Measurements from ENCODE around the gene KRT33B. TPM values are rescaled to one million over a fixed set of nuclear protein-coding genes. Genes with fewer than 3 reads are reported as not detected.

The KRT33B gene
- total and polyA plus RNA-seq, 2 of the 13 experiments (the other 11 are each of a cell fraction or from before 2014, with no cell fraction given), result not detected

DNA sequence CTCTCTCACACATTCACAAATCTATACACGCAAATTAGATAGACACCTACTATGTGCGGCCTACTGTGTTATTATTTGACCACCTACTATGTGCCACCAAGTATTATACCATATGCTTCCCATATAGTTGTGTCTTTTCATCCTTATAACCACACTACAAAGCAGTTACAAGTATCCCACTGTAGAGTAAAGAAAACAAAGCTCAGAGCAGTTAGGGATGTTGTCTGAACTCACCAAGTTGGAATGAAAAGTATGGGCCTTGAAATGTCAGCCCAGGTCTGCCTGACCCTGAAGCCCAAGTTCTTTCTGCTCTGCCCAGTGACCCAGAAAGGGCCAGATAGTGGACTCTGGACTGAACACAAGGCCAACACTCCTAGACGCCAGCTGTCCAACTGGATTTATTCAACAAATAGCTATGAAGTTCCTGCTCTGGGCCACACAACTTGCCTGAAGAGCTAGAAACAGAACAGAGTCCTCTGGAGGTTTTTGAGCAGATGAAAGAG lies 46.3 kb upstream of the KRT33B start (continued):
- TF ChIP-seq SATB2 (CRISPR knock-in tag; IDR thresholded peaks at IDR 0.05), result 0 out of 2 replicates have a peak, but pooled peaks have one; percentile 54
- TF ChIP-seq TCF12 (IDR thresholded peaks at IDR 0.05), result no peak
- TF ChIP-seq TCF12 (CRISPR knock-in tag; IDR thresholded peaks at IDR 0.05), result peak; percentile 67; the same call in 1 of the 2 replicates
- no peak for TF ChIP-seq PRPF4 (IDR thresholded peaks at IDR 0.05; ENCODE audit: low read depth, low read length, poor library complexity, severe bottlenecking)
- TF ChIP-seq JUND (CRISPR knock-in tag; IDR thresholded peaks at IDR 0.05), result peak; percentile 87
- TF ChIP-seq ZBTB3 (CRISPR knock-in tag; IDR thresholded peaks at IDR 0.05; ENCODE audit: borderline replicate concordance, low read depth), result no peak
- TF ChIP-seq CAMTA2 (CRISPR knock-in tag; IDR thresholded peaks at IDR 0.05; ENCODE audit: borderline replicate concordance), result no peak
- no peak for TF ChIP-seq ZBTB37 (CRISPR knock-in tag; IDR thresholded peaks at IDR 0.05)
- TF ChIP-seq ZNF354B (CRISPR knock-in tag; IDR thresholded peaks at IDR 0.05), result no peak
- no peak for TF ChIP-seq SIX4 (CRISPR knock-in tag; IDR thresholded peaks at IDR 0.05)
- TF ChIP-seq ZNF12 (CRISPR knock-in tag; IDR thresholded peaks at IDR 0.05), result no peak
- no peak for TF ChIP-seq ZNF772 (CRISPR knock-in tag; IDR thresholded peaks at IDR 0.05)
- no peak for TF ChIP-seq ZNF33B (CRISPR knock-in tag; IDR thresholded peaks at IDR 0.05)
- no peak for TF ChIP-seq ZBTB14 (CRISPR knock-in tag; IDR thresholded peaks at IDR 0.05)
- TF ChIP-seq SIN3B (IDR thresholded peaks at IDR 0.05; ENCODE audit: low read length), result no peak
- TF ChIP-seq PCBP2 (optimal IDR thresholded peaks at IDR 0.05; ENCODE audit: low read depth, low read length, poor library complexity, severe bottlenecking), result no peak
- TF ChIP-seq ZNF713 (CRISPR knock-in tag; IDR thresholded peaks at IDR 0.05), result no peak
- TF ChIP-seq ZNF503 (CRISPR knock-in tag; IDR thresholded peaks at IDR 0.05), result 0 out of 2 replicates have a peak, but pooled peaks have one; percentile 48
- no peak for TF ChIP-seq TAF15 (IDR thresholded peaks at IDR 0.05; ENCODE audit: low read depth, low read length, poor library complexity, severe bottlenecking)
- TF ChIP-seq KDM4B (CRISPR knock-in tag; IDR thresholded peaks at IDR 0.05), result 0 out of 2 replicates have a peak, but pooled peaks have one; percentile 41
- TF ChIP-seq ZNF792 (CRISPR knock-in tag; IDR thresholded peaks at IDR 0.05), result peak; percentile 60; the same call in 1 of the 2 replicates
- no peak for TF ChIP-seq ASH2L (IDR thresholded peaks at IDR 0.05; ENCODE audit: insufficient read length, low read depth, low read length)
- TF ChIP-seq EED (CRISPR knock-in tag; IDR thresholded peaks at IDR 0.05), result no peak
- TF ChIP-seq SP2 (CRISPR knock-in tag; IDR thresholded peaks at IDR 0.05), result no peak
- no peak for TF ChIP-seq ZNF18 (CRISPR knock-in tag; IDR thresholded peaks at IDR 0.05; ENCODE audit: insufficient replicate concordance)
- no peak for TF ChIP-seq ZNF567 (CRISPR knock-in tag; IDR thresholded peaks at IDR 0.05; ENCODE audit: borderline replicate concordance)
- no peak for TF ChIP-seq U2AF2 (IDR thresholded peaks at IDR 0.05; ENCODE audit: low read depth, low read length)
